GM21360 (cell line): ENCODE measurements around the gene TEKT4.
"Not testable (repeated sequence)": the region's sequence is repeated elsewhere in the genome, so short reads cannot be mapped to it uniquely, and the experiment has no call there.

Experiments
- ATAC-seq: cut with Tn5 transposase; IDR thresholded peaks from one replicate; pipeline ENCODE4 v1.9.1; 2021; ENCODE audit warnings: mild to moderate bottlenecking, moderate library complexity; ENCODE audit not compliant: unreplicated experiment

Gene TEKT4

GRCh38 chr2:94875820-94876522 is 4.7 kb downstream of the TEKT4 start:
- no peak for ATAC-seq

GRCh38 chr2:94876523-94876863 is 5.3 kb downstream of the TEKT4 start:
- no peak for ATAC-seq

- ATAC-seq, result no peak
Measured at GRCh38 chr2:94877129-94877528, 5.9 kb downstream of the TEKT4 start.

DNA sequence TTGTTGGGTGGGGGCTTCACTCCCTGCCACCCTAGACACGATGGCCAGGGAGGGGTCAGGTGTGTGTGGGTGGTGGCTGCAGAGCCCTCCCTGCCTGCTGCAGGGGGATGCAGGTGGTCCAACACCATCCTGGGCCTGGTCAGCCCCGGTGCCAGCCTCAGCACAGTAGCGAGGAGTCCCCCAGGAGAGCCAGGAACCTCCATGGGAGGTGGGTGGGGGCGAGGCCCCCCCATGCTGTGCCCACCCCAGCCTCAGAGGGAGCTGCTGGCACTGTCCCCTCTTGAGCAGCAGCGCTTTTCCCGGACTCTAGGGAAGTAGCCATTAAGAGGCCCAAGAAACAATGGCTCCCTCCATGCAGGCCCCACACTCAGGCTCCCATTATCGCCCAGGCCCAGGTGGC is 7.3 kb downstream of the TEKT4 start:
- not testable (repeated sequence) for ATAC-seq

DNA sequence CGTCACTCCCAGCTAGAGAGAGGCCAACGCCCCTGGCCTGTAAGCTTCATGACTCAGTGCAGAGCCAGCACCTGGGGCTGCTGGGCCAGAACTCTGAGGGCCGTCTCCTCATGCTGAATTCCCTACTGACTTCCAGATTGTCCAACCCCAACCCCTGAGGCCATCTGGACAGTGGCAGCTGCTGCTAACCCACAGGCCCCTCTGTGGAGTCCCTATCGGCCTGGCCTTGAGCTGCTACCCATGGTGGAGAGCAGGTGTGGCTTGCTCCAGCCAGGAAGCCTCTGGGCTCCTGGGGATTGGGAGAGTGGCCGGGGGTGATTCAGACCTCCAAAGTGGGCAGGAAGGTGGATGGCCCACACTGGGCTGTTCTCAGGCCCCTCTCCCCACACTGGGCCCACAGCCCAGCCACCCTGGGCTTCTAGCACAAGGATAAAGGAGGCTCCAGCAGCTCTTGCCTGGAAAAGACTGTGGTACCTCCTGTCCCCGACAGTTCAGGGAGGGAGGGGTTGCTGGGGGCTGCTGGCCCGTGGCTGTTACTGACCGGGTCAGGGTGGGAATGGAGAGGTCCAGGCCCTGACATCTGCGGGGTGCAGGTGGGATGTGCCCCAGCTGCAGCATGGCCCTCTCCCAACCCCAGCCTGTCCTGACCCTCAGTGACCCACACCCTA is 8.2 kb downstream of the TEKT4 start:
- ATAC-seq, result no peak

DNA sequence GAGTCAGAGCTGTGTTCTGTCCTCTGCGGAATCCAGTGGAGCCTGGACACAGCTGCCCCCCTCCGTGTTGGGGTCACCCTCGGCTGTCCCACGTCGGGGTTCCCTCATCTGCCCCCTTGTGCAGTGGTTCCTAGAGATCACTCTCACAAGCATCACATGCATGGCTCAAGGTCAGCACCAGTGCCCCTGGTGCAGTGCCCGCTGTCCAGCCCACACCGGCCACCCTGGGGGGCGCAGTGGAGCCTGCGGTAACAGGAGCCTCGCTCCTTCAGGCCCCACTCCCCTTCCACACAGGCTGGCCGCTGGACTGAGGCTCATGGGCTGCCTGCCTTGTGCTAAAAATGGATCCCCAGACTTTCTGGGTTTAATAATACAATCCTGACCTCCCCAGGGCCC is 8.8 kb downstream of the TEKT4 start:
- ATAC-seq, result no peak

- no peak for ATAC-seq
Measured at GRCh38 chr2:94880507-94880906, 9.3 kb downstream of the TEKT4 start.

GRCh38 chr2:94881070-94881469 is 9.8 kb downstream of the TEKT4 start:
- no peak for ATAC-seq

DNA sequence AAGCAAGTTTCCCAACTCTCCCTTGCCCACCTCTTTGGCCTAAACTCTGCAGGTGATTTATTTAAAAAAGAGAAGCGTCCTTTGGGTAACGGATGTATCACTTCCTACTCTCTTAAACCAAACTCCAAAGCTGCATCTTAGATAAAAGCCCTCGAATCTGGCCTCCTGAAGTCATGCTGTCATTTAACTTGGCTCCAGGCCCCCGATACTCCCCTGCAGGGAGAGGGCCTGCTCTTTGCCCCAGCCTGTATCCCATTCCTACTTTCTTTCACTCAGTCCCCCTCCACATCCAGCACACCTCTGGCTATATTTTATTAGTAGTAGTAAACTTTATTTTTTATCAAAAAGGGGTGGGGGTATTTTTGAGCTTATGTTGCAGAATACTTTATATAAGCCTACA is 19.0 kb downstream of the TEKT4 start:
- ATAC-seq, result no peak

- ATAC-seq, result not testable (repeated sequence)
Measured at GRCh38 chr2:94895273-94895672, 24.0 kb downstream of the TEKT4 start.

DNA sequence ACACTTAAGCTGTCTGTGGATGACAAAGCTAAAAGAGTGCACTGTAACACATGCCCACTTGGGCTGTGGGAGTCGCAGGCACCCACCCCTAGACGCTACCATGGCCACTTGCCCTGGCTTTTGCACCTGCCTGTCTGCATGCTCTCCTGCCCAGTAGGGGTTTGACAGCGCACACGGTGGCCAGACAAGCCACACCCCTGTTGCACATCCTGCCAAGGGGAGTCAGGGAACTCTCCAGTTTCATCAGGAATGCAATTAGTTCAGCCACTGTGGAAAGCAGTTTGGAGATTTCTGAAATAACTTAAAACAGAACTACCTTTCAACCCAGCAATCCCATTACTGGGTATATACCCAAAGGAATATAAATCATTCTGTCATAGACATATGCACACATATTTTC is 35.7 kb downstream of the TEKT4 start:
- not testable (repeated sequence) for ATAC-seq

GRCh38 chr2:94923196-94923595 is 52.0 kb downstream of the TEKT4 start:
- no peak for ATAC-seq

- not testable (repeated sequence) for ATAC-seq
Measured at GRCh38 chr2:94924999-94925398, 53.8 kb downstream of the TEKT4 start.
